ENCODE results near the gene CDKAL1.

DNA sequence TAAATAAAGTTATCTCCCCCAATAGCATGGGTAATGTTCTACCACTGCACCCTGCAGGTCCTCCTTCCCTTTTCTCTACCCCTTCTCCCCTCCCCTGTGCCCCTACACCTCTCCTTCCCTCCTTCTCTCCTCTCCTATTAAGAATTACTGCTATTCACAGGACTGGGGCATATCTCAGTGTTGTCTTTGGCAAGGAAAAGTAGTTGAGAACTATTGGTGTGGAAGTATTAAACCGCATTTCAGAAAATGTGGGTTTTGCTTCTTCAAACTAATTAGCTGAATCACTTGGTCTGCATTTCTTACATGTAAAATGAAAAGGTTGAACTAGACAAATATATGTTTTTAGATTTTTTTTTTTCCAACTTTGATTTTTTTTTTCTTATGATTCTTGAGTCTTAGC is 296.3 kb downstream of the CDKAL1 start:
- no peak for TF ChIP-seq CTCF (IDR thresholded peaks at IDR 0.05)
- TF ChIP-seq POLR2A (IDR thresholded peaks at IDR 0.05) = no peak
- no peak for TF ChIP-seq POLR2AphosphoS5 (IDR thresholded peaks at IDR 0.05)

All from prostate gland (tissue), 2 donors.